ENCODE results near the gene IFT20. TPM values are rescaled to one million over a fixed set of nuclear protein-coding genes. Genes with fewer than 3 reads are reported as not detected.

The IFT20 gene
- total and polyA plus RNA-seq, 9 donors, result 20.2 to 49.2 (median 31.7) TPM

- no peaks in the 10 kb centered on the region for H3K36me3 ChIP-seq
- TF ChIP-seq EP300 (IDR thresholded peaks at IDR 0.05), result no peak
- no peak for TF ChIP-seq POLR2A (IDR thresholded peaks at IDR 0.05)
- TF ChIP-seq CTCF (IDR thresholded peaks at IDR 0.05), result no peak
- peak in 1 of 5 donors; percentile 4 for DNase-seq
- H3K4me3 ChIP-seq, result no peak overlapping the region
- peaks cover 5% of the 10 kb centered on the region for H3K4me1 ChIP-seq (ENCODE audit: insufficient read depth)
- intact Hi-C loops (cut with DNase I), result no loop called here
- WGBS, 3 donors, result 84 to 89% (median 89%) methylated on average over 6 of the region's 6 CpGs
- H3K27ac ChIP-seq, result no peak overlapping the region
- no peaks in the 10 kb centered on the region for H3K9me3 ChIP-seq
- no peaks in the 10 kb centered on the region for H3K27me3 ChIP-seq
Observed at GRCh38 chr17:28331891-28332420, 3.3 kb downstream of the IFT20 start.

- Histone ChIP-seq H3K4me1 (ENCODE audit: insufficient read depth) (peaks cover 4% of the 10 kb centered on the region), H3K4me3 (no peak overlapping the region), H3K9me3 (no peaks in the 10 kb centered on the region), H3K36me3 (no peaks in the 10 kb centered on the region), H3K27me3 (no peaks in the 10 kb centered on the region), H3K27ac (no peak overlapping the region)
- DNase-seq, result peak in 1 of 5 donors; percentile 9
- intact Hi-C loops (cut with DNase I), result no loop called here
- TF ChIP-seq EP300 (IDR thresholded peaks at IDR 0.05), result no peak
- TF ChIP-seq CTCF (IDR thresholded peaks at IDR 0.05), result no peak
- TF ChIP-seq POLR2A (IDR thresholded peaks at IDR 0.05), result no peak
- WGBS, 3 donors, result 88 to 93% (median 90%) methylated on average over 5 of the region's 5 CpGs
Observed at GRCh38 chr17:28330671-28331070, 4.6 kb downstream of the IFT20 start.

DNA sequence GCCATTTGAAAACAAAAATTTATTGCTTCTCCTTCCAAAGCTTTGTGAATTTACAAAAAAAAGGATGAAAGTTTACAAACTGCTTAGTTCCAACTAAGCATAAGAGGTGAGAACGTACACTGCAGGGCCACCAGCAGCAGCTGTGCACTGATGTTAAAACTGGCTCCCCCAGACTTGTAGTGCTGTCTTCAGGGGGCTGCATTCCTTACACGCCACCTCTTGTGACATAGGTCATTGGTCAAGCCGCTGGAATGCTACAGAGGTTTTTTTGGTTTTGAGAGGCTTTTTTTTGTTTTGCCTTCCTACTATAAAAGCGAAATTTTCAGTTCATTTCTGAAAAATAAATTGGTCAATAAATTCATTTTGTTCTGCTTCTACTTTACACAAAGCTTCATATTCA lies 6.9 kb downstream of the IFT20 start:
- H3K9me3 ChIP-seq, result no peaks in the 10 kb centered on the region
- intact Hi-C loops (cut with DNase I), result loop anchor here in 1 of 4 donors (10.0 kb wide), 1 partner anchor 294 kb away; no protein-coding TSS in a partner anchor
- no peak overlapping the region for H3K4me3 ChIP-seq
- no peak overlapping the region for H3K27ac ChIP-seq
- DNase-seq, result peak in 1 of 5 donors; percentile 7
- no peaks in the 10 kb centered on the region for H3K36me3 ChIP-seq
- no peaks in the 10 kb centered on the region for H3K27me3 ChIP-seq
- no peaks in the 10 kb centered on the region for H3K4me1 ChIP-seq (ENCODE audit: insufficient read depth)
- TF ChIP-seq POLR2A (IDR thresholded peaks at IDR 0.05) (no peak), CTCF (IDR thresholded peaks at IDR 0.05) (no peak), EP300 (IDR thresholded peaks at IDR 0.05) (no peak)
- 21 to 53% (median 27%) methylated on average over 4 of the region's 4 CpGs for WGBS, 3 donors

GRCh38 chr17:28327709-28328108 lies 7.6 kb downstream of the IFT20 start:
- H3K27me3 ChIP-seq, result no peaks in the 10 kb centered on the region
- no peak overlapping the region for H3K4me3 ChIP-seq
- H3K4me1 ChIP-seq (ENCODE audit: insufficient read depth), result no peaks in the 10 kb centered on the region
- WGBS, 3 donors, result 33 to 44% (median 34%) methylated on average over 3 of the region's 3 CpGs
- no peak overlapping the region for H3K27ac ChIP-seq
- intact Hi-C loops (cut with DNase I), result loop anchor here in 1 of 4 donors (10.0 kb wide), 1 partner anchor 293 kb away; no protein-coding TSS in a partner anchor
- TF ChIP-seq CTCF (IDR thresholded peaks at IDR 0.05) (no peak), POLR2A (IDR thresholded peaks at IDR 0.05) (no peak), EP300 (IDR thresholded peaks at IDR 0.05) (no peak)
- DNase-seq, result no peak
- no peaks in the 10 kb centered on the region for H3K36me3 ChIP-seq
- H3K9me3 ChIP-seq, result no peaks in the 10 kb centered on the region
